KOPT-K1 (cell line): ENCODE measurements around the gene UBA1.

Experiments used
- H3K27ac ChIP-seq: fragments of 200-600 bp; sonication (generic); 2 replicates; pipeline ENCODE4 v1.5.1; 2016; ENCODE audit warnings: antibody characterized with exemption, mild to moderate bottlenecking, low read depth, low read length; ENCODE audit not compliant: poor library complexity, severe bottlenecking
- H3K36me3 ChIP-seq: fragments of 200-600 bp; sonication (generic); 2 replicates; pipeline ENCODE4 v1.5.1; 2017; ENCODE audit warnings: antibody characterized with exemption, mild to moderate bottlenecking, low read length, moderate library complexity; ENCODE audit not compliant: insufficient read depth
- H3K9me3 ChIP-seq: fragments of 200-600 bp; sonication (generic); 2 replicates; pipeline ENCODE4 v1.5.1; 2017; ENCODE audit warnings: antibody characterized with exemption, low read length, mild to moderate bottlenecking; ENCODE audit not compliant: insufficient read depth, poor library complexity, severe bottlenecking

The UBA1 gene

DNA sequence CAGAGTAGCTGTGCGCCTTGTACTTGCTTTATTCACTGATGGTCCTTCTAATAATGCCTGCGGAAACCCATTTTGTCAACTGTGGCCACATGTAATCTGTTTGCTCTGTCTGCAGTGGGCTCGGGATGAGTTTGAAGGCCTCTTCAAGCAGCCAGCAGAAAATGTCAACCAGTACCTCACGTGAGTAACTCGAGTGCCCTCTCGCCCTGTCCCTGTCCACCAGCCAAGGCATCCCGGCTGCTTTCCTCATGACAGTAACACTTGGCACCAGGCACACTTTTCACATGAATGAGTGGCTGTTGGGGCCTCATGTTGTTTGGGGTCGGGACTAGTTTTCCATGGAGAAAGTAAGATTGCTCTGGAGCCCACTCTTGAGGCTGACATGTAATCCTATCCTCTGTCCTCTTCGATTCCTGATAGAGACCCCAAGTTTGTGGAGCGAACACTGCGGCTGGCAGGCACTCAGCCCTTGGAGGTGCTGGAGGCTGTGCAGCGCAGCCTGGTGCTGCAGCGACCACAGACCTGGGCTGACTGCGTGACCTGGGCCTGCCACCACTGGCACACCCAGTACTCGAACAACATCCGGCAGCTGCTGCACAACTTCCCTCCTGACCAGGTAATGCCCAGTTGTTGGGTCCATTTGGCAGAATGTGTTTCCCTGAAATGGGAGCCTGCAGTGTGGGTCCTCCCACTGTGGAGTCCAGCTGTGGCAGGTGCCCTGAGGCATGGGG is 16.0 kb downstream of the UBA1 start:
- peaks cover 99% of the 10 kb centered on the region for H3K36me3 ChIP-seq
- no peak overlapping the region for H3K27ac ChIP-seq
- H3K9me3 ChIP-seq = no peaks in the 10 kb centered on the region

DNA sequence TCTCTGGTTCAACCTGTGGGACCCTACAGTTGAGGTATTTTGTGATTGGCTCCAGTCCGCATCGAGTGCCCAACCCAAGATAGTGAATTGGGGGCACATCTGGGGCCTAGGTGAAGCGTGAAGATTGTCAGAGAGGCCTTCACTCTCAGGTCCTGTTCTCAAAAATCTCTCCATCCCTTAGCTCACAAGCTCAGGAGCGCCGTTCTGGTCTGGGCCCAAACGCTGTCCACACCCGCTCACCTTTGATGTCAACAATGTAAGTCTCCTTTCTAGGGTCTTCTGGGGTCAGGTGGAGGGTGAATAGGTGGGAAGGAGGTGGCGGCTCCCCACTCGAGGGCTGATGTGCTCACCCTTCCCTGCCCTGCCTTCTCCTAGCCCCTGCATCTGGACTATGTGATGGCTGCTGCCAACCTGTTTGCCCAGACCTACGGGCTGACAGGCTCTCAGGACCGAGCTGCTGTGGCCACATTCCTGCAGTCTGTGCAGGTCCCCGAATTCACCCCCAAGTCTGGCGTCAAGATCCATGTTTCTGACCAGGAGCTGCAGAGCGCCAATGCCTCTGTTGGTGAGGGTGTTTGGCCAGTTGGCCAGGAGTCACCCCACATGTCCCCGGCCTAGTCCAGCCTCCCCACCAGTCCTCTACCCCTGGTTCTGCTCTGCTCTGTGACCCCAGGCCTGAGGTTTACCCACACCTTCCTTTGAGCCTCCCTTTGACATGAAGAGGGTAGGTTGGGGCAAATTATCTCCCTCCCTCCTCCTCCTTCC is 17.2 kb downstream of the UBA1 start:
- Histone ChIP-seq H3K36me3 (peaks cover 99% of the 10 kb centered on the region), H3K27ac (no peak overlapping the region), H3K9me3 (no peaks in the 10 kb centered on the region)

DNA sequence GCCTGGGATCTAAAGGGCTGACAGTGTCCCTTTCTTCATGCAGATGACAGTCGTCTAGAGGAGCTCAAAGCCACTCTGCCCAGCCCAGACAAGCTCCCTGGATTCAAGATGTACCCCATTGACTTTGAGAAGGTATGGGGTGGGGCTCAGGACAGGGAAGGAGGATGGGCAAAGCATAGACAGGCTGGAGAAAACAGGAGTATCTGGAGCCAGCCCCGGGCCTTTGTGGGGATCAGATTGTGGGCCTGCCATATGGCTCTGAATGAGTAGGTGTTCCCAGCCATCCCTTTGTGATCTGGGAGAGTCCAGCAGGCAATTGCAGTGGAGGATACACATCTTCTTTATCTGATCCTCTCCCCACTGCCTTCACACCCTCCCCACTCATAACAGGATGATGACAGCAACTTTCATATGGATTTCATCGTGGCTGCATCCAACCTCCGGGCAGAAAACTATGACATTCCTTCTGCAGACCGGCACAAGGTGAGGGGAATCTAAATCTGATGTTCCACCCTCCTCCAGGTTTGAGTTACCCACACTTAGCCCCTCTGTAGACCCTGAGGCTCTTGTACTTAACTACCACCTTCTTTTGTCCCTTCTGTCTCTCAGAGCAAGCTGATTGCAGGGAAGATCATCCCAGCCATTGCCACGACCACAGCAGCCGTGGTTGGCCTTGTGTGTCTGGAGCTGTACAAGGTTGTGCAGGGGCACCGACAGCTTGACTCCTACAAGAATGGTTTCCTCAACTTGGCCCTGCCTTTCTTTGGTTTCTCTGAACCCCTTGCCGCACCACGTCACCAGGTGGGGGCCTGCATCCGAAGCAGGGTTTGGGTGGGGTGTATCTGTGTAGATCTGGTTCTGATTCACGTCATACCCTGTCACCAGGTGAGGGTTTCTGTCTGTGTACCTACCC is 19.0 kb downstream of the UBA1 start:
- Histone ChIP-seq H3K36me3 (peaks cover 93% of the 10 kb centered on the region), H3K9me3 (no peaks in the 10 kb centered on the region), H3K27ac (no peak overlapping the region)

DNA sequence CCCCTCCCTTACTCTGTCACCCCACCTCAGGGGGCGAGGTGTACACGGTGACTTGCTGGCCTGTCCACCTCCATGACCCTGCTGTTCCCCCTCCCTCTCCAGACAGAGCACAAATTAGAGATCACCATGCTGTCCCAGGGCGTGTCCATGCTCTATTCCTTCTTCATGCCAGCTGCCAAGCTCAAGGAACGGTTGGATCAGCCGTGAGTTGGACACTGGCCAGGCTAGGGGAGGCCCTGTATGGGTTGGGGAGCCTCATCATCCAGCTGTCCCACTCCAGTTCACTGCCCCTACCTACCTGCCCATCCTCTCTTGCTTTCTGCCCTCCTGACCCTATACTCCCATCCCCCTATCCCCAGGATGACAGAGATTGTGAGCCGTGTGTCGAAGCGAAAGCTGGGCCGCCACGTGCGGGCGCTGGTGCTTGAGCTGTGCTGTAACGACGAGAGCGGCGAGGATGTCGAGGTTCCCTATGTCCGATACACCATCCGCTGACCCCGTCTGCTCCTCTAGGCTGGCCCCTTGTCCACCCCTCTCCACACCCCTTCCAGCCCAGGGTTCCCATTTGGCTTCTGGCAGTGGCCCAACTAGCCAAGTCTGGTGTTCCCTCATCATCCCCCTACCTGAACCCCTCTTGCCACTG is 20.9 kb downstream of the UBA1 start:
- no peak overlapping the region for H3K27ac ChIP-seq
- no peaks in the 10 kb centered on the region for H3K9me3 ChIP-seq
- H3K36me3 ChIP-seq = peaks cover 73% of the 10 kb centered on the region

DNA sequence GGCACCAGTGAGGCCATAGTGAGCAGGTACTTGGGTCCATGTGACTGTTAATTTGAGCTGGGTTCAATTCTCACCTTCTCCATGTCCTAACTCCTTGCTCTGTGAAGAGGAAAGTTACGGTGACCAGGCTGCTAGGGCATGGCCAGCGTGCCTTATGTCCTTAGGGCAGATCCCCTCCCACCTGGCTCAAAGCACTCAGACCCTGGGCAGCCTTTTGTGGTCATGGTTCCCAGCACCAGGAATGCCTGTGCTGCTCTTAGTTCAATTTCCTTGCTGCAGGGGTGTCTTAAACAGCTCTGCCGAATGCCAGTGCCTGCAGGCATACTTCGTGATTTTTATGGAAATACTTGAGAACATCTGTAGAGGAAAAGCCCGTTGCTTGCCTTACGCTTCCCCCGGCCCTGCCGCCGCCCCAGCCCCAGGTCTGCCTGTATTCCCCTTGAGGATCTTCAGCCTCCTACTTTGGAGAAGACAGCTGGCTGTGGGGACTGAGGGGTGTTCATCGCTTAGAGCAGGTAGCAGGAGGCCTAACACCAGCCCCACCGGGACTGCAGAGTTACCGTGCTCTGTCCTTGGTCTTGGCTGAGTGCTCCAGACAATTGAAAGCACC is 21.8 kb downstream of the UBA1 start:
- H3K27ac ChIP-seq = no peak overlapping the region
- H3K36me3 ChIP-seq = peaks cover 65% of the 10 kb centered on the region
- H3K9me3 ChIP-seq = no peaks in the 10 kb centered on the region

DNA sequence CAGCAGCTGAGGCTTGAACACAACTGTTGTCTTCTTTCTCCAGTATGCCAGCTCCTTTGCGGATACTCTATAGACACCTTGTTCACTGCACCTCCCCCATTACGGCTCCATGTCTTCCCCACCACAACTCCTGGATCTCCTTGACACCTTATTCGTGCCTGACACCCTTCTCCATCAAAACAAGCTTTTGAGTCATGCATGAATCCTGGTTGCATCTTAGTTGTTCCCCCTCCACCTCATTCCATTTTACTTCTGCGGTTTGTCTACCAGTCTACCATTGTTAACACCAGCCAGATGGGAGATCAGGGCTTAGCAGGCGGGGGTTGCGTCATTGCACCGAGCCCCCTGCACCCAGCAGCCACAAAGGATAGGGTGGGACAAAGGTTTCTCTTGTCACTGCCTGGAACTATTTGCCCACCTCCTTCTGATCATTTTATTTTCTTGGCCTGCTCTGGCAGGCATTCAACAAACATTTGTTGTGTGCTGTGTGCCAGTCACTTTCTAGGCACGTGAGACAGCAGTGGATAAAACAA is 22.8 kb downstream of the UBA1 start:
- H3K36me3 ChIP-seq = peaks cover 65% of the 10 kb centered on the region
- H3K9me3 ChIP-seq = no peaks in the 10 kb centered on the region
- peak overlapping the region; percentile 62 for H3K27ac ChIP-seq

DNA sequence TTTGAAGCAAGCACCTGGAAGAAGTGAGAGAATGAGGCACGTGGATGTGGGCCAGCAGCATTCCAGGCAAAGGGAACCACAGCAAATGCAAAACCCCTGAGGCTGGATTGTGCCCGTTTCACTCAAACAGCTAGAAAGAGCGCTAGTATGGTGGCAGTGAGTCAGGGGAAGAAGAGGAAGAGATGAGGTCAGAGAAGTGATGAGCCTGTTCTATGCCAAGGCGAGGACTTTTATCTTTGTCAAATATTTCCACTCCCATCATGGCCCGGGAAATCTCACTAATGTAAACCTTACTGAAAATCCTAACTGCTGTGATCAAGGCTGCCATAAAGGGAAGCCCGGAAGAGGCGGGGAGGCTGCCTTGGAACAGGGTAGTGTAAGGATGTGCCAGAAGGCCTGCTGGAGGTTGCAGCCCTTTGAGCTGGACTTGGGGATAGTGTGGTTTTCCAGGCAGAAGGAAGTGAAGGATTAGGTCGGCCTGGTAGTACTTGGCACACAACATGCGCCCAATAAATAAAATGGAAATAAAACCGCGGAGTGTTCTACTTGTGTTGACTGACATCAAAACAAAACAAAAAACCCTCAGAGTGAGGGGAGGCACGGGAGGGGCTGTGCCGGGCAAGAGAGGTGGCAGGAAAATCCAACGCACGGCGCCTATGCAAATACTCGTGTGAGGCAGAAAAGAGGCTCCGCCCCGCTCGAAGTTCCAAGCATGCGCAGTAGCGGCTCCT is 23.7 kb downstream of the UBA1 start:
- peak overlapping the region; percentile 62 for H3K27ac ChIP-seq
- H3K9me3 ChIP-seq = no peaks in the 10 kb centered on the region
- H3K36me3 ChIP-seq = peaks cover 65% of the 10 kb centered on the region

DNA sequence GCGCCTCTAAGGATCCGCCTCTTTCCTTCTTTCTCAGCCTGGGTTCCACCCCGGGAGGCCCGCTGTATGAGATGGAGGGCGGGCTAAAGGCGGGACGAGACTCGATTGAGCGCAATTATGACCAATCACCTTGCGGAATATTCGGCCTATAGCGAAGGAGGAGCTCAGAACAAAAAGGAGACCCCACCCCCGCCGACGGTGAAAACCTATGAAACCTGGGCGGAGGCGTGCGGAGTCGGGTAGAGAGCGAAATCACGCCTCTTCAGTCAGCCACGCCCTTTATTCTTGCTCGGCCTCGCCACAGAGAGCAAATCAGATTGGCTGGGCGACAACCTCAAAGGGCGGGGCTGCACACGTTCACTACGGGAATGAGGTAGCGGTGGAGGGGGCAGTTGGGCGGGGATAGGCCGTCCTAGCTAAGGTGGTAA is 24.2 kb downstream of the UBA1 start:
- H3K9me3 ChIP-seq = no peaks in the 10 kb centered on the region
- H3K27ac ChIP-seq = peak overlapping the region; percentile 94
- H3K36me3 ChIP-seq = peaks cover 64% of the 10 kb centered on the region

DNA sequence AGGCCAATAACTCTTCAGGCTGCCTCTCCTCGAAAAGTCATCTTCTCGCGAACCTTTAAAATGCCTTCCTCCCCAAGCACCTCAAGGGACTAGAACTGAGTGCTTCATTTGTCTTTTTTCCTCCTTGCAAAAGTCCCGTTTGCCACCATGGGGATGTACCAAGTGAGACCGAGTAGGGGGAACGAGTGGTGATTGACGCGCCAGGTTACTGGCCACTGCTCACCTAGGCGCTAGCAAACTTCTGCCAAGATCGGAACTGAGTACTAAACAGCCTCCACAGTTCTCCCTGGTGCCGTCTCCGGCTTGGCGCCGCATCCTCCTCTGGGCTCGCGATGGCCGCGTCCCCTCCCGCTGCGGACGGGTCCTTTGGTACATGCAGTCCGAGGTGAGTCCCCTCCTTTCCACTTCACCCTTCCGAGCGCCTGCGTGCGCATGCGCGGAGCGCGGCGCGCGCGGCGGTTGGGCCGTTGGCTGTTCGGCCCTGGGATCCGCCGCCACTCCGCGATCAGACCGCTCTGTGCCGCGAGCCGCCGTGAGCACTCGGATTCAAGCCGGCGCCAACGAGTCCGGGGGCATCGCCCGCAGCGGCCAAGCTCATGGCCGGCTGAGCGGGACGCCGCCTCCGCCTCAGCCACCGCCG is 24.8 kb downstream of the UBA1 start, which contains the start of gene CDK16:
CDK16 (plus strand) TSS at position 402 of the 640 bp plus-strand sequence. CDS start 4,877 bp downstream, outside the sequence.
- Histone ChIP-seq H3K27ac (peak within 1 kb of the TSS; percentile 94), H3K36me3 (peaks cover 65% of the 10 kb centered on the region)

DNA sequence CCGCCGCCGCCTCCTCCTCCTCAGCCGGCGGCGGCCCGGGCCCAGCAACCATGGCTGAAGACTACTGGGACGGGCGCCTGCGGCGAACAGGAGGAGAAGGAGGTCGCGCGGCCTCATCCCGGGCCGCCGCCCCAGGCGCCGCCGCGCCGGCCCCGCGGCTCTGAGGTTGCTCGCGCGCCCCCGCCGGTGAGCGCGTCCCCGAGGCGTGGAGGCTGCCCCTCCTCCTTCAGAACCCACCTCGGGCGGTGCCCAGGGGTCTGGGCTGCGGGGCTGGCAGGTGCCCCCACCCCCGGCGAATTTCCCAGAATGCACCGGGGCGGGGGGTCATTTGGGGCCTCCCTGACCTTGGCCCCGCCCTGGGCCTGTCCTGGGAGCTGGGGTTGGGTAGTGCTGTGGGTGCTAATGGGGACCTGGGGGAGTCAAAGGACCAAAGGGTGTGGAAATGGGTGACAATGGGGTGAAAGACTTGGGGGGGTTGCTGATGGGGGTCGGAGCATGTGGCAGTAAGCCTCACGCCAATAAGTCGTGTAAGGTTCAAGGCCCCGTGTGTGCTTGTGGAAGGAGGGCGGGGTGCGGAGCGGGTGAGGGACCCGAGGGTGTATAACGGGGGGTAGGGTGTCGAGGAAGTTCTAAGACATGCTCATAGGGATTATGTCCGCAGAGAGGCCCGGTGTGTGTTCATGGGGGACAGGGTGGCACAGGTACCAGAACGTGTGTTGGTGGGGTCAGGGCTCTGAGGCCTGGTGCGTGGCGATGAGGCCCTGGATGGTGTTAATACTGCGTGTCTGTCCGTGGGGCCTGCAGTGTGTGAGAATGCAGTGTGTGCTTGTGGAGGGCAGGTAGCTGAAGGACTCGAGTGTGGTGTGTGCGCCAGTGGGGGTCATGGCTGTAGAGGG is 25.5 kb downstream of the UBA1 start:
- peaks cover 65% of the 10 kb centered on the region for H3K36me3 ChIP-seq
- peak overlapping the region; percentile 94 for H3K27ac ChIP-seq
- H3K9me3 ChIP-seq = no peaks in the 10 kb centered on the region

More for the DNA sequence above, 24.8 kb downstream of the UBA1 start, which contains the start of gene CDK16:
- no peaks in the 10 kb centered on the region for H3K9me3 ChIP-seq

DNA sequence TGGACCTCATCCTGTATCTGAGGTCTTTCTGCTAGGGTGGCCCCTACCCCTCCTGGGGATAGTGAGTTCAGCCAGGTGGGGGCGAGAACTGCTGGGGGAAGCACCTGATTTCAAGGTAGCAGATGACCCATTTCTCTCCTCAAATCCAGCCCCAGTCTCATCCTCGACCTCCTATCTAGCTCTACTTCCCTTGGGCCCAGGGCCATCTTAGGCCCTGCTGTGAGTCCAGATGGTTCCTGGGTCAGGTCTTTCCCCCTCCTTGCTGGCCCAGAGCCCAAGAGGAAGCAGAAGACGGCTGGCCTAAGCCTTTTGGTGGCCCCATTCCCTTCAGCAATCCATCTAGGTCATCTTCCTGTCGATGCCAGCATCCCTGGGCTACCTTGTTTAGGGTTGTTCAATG is 28.1 kb downstream of the UBA1 start:
- peaks cover 65% of the 10 kb centered on the region for H3K36me3 ChIP-seq
- no peak overlapping the region for H3K27ac ChIP-seq
- H3K9me3 ChIP-seq = no peaks in the 10 kb centered on the region

DNA sequence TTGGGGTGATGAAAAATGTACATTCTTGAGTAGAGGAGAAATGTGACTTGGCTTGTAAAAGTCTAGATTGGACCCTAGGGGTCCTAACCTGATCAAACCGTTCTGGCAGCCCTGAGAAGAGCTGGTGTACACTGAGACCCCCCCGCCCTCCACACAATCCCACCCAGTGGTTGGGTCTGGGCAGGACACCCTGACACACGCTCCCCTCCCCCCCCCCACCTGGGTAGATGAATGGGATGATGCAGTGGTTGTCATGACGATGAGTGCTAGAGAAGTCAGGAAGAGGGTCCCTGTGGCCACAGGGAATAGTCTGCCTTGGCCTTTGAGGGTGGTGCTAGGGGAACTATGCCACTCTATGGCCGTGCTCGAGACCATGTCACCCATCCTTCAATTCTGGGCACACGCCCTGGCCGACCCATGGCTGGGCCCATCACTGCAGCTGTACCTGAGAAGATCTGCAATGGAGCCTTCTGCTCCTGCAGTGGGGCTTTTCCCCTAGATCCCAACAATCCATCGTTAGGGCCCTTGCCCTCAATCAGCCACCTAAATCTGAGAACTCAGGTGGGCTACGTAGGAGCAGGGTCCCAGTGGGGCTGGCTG is 29.2 kb downstream of the UBA1 start:
- H3K36me3 ChIP-seq = peaks cover 74% of the 10 kb centered on the region
- no peak overlapping the region for H3K27ac ChIP-seq
- H3K9me3 ChIP-seq = no peaks in the 10 kb centered on the region
